Progenitor cell of endocrine pancreas (in vitro differentiated cells): ENCODE data around the gene KRTAP21-1. TPM values are rescaled to one million over a fixed set of nuclear protein-coding genes. Genes with fewer than 3 reads are reported as not detected.

Source experiments
- DNase-seq: peaks from one replicate; pipeline ENCODE4 v3.0.0; 2021; ENCODE audit warnings: low spot score; ENCODE audit not compliant: unreplicated experiment
- H3K27ac Mint-ChIP-seq: 2 replicates; pipeline ENCODE4 v1.8.0; 2021; ENCODE audit warnings: mild to moderate bottlenecking, moderate library complexity, mixed read lengths
- H3K27me3 Mint-ChIP-seq: 2 replicates; pipeline ENCODE4 v1.8.0; 2021; ENCODE audit warnings: mixed read lengths
- H3K36me3 Mint-ChIP-seq: 2 replicates; pipeline ENCODE4 v1.8.0; 2022; ENCODE audit warnings: mixed read lengths; ENCODE audit not compliant: insufficient read depth
- H3K4me1 Mint-ChIP-seq: 2 replicates; pipeline ENCODE4 v1.8.0; 2021; ENCODE audit warnings: low read depth, mixed read lengths
- H3K4me3 Mint-ChIP-seq: 2 replicates; pipeline ENCODE4 v1.8.0; 2021; ENCODE audit warnings: low read depth, mild to moderate bottlenecking, moderate library complexity, mixed read lengths
- H3K9me3 Mint-ChIP-seq: 2 replicates; pipeline ENCODE4 v1.8.0; 2021; ENCODE audit warnings: low read depth, mixed read lengths
- total RNA-seq: library from RNA; stranded (reverse); gene quantifications from 2 replicates; pipeline ENCODE4 v1.2.1, GENCODE V29; 2021
- TF ChIP-seq, protein P1 (sequence below): fragments of 200-600 bp; sonication (generic); IDR thresholded peaks from one replicate; pipeline ENCODE4 v1.5.0; 2021; ENCODE audit warnings: antibody characterized with exemption, mild to moderate bottlenecking; ENCODE audit not compliant: unreplicated experiment

KRTAP21-1 gene
- total RNA-seq, 1 donor from 2014 or later = not detected

DNA sequence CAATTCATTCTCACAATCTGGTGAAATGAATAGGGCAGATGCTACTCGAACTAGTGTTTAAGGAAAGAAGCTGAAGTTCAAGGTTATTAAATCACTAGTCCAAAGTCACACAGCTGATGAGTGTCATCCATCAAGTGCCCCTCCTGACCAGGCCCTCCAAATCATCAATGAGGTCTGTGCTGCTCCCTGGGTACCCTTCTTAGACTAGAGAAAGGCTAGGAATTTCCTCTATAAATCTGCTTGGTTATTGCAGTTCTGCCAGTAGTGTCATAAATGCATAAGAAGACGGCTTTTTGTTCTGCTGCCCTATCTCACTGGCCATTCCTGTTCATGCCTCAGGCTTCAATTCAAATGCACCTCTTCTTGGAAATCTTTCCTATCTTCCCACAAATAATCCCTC is 5.5 kb upstream of the KRTAP21-1 start:
- H3K4me1 Mint-ChIP-seq = no peaks in the 10 kb centered on the region
- TF ChIP-seq, protein P1, sequence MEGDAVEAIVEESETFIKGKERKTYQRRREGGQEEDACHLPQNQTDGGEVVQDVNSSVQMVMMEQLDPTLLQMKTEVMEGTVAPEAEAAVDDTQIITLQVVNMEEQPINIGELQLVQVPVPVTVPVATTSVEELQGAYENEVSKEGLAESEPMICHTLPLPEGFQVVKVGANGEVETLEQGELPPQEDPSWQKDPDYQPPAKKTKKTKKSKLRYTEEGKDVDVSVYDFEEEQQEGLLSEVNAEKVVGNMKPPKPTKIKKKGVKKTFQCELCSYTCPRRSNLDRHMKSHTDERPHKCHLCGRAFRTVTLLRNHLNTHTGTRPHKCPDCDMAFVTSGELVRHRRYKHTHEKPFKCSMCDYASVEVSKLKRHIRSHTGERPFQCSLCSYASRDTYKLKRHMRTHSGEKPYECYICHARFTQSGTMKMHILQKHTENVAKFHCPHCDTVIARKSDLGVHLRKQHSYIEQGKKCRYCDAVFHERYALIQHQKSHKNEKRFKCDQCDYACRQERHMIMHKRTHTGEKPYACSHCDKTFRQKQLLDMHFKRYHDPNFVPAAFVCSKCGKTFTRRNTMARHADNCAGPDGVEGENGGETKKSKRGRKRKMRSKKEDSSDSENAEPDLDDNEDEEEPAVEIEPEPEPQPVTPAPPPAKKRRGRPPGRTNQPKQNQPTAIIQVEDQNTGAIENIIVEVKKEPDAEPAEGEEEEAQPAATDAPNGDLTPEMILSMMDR = no peak
- DNase-seq = no peak
- H3K9me3 Mint-ChIP-seq = peaks cover 19% of the 10 kb centered on the region
- H3K4me3 Mint-ChIP-seq = no peak overlapping the region
- no peak overlapping the region for H3K27ac Mint-ChIP-seq
- H3K27me3 Mint-ChIP-seq = peaks cover 21% of the 10 kb centered on the region
- no peaks in the 10 kb centered on the region for H3K36me3 Mint-ChIP-seq

DNA sequence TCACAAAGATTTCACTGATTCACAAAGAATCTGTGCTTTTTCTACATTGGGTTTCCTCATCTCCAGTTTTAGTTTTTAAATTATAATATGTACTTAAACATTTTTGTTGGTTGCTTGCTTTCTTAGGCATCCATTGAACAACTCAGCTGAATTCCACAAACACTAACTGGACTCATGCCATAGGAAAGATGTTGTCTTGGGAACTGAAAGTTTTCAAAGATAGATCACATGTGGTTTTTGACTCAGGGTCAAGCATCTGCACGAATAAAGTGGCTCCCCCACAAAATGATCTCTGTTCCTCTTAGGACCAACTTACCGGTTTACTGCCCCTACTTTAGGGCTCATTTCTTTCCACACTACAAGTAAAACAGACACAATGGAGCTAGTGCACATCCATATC is 3.1 kb upstream of the KRTAP21-1 start:
- H3K4me1 Mint-ChIP-seq = no peaks in the 10 kb centered on the region
- no peak overlapping the region for H3K4me3 Mint-ChIP-seq
- H3K9me3 Mint-ChIP-seq = peaks cover 22% of the 10 kb centered on the region
- TF ChIP-seq, protein P1 = no peak
- peaks cover 28% of the 10 kb centered on the region for H3K27me3 Mint-ChIP-seq
- no peaks in the 10 kb centered on the region for H3K36me3 Mint-ChIP-seq
- no peak for DNase-seq
- no peak overlapping the region for H3K27ac Mint-ChIP-seq

DNA sequence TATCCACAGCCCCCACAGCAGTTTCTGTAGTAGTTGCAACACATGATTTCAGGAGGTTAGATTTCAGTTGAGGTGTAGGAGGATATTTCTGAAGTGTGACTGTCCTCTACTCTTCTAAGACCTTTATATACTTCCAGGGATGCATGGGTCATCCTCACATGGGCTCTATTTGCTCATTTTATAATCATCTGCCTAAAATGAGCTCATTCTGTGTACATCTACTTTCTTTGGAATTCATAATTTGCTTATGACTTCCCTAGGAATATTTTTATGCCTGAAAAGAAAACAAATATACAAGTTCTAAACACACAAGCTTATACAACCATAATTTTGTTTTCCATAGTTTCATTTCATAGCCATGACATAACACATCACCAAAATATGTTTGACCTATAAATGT is 8.1 kb downstream of the KRTAP21-1 start, which contains the start of gene KRTAP21-2:
KRTAP21-2 (minus strand) TSS at position 101 of the 400 bp plus-strand sequence; CDS start at position 44, 57 bp downstream.
- no peaks in the 10 kb centered on the region for H3K36me3 Mint-ChIP-seq
- no peaks in the 10 kb centered on the region for H3K4me1 Mint-ChIP-seq
- no peak within 1 kb of the TSS for H3K27ac Mint-ChIP-seq
- DNase-seq = no peak
- TF ChIP-seq, protein P1 = no peak
- H3K27me3 Mint-ChIP-seq = peaks cover 6% of the 10 kb centered on the region
- H3K4me3 Mint-ChIP-seq = no peak within 1 kb of the TSS
- H3K9me3 Mint-ChIP-seq = peaks cover 18% of the 10 kb centered on the region

DNA sequence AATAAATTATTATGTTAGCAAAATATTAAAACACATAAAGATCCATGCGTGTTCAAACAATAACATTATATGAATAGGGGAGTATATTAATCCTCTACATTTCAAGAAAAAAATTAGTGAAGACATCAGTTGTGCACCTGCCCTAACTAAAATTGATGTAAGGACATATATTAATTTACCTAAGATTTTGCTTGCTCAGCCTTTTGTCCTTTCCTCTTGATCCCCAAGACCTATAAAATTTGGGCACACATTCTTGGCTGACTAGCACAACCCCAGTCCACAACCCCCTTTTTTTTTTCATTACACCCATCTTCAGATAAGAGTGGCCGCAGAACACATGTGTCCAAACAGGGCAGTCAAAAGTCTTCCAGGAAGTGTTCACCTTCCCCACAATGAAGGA is 14.8 kb downstream of the KRTAP21-1 start:
- TF ChIP-seq, protein P1 = no peak
- H3K4me1 Mint-ChIP-seq = no peaks in the 10 kb centered on the region
- H3K27me3 Mint-ChIP-seq = no peaks in the 10 kb centered on the region
- H3K36me3 Mint-ChIP-seq = no peaks in the 10 kb centered on the region
- DNase-seq = no peak
- no peak overlapping the region for H3K27ac Mint-ChIP-seq
- peaks cover 11% of the 10 kb centered on the region for H3K9me3 Mint-ChIP-seq
- H3K4me3 Mint-ChIP-seq = no peak overlapping the region

DNA sequence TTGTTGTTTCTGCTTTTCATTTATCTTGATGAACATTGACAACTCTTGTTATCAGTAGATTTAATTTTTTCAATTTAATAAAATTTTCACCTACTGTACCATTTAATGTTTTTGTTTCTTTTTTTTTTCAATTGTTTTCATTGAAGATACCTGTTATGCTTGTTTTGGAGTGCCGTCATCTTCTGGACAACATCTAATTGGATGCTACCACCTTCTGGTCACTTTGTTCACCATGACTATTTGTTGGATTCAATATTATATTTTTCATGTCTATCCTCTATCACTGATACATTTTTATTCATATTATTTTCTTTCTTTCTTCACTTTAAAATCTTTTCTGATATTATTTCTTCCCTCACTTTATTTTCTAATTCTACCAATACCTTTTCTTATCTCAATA is 22.2 kb downstream of the KRTAP21-1 start:
- Mint-ChIP-seq H3K4me1 (no peaks in the 10 kb centered on the region), H3K4me3 (no peak overlapping the region), H3K27ac (no peak overlapping the region)

More for the DNA sequence above, 22.2 kb downstream of the KRTAP21-1 start:
- TF ChIP-seq, protein P1 = no peak
- Mint-ChIP-seq H3K9me3 (peaks cover 5% of the 10 kb centered on the region), H3K27me3 (peaks cover 15% of the 10 kb centered on the region), H3K36me3 (no peaks in the 10 kb centered on the region)
- no peak for DNase-seq
